Subcutaneous abdominal adipose tissue (tissue), 5 donors: Measurements from ENCODE around the gene ITIH5.

ENCODE experiments used
- H3K27ac ChIP-seq: one replicate; pipeline ENCODE4 v1.7.0; 2013; ENCODE audit warnings: low read depth, mild to moderate bottlenecking, inconsistent platforms, low read length, moderate library complexity
- H3K27me3 ChIP-seq, 5 donors: one replicate each; pipeline ENCODE4 v1.7.0; 2013; ENCODE audit warnings: low read length in 5 of 5, inconsistent platforms in 1 of 5; ENCODE audit not compliant: control insufficient read depth in 5 of 5, insufficient read depth in 4 of 5
- H3K36me3 ChIP-seq, 5 donors: one replicate each; pipeline ENCODE4 v1.7.0; 2013; ENCODE audit warnings: low read length in 5 of 5; ENCODE audit not compliant: control insufficient read depth in 5 of 5, insufficient read depth in 5 of 5
- H3K4me1 ChIP-seq, 5 donors: one replicate each; pipeline ENCODE4 v1.7.0; 2013; ENCODE audit warnings: low read length in 5 of 5, mild to moderate bottlenecking in 3 of 5, moderate library complexity in 1 of 5; ENCODE audit not compliant: control insufficient read depth in 5 of 5, insufficient read depth in 5 of 5
- H3K4me3 ChIP-seq, 5 donors: one replicate each; pipeline ENCODE4 v1.7.0; 2013; ENCODE audit warnings: low read length in 5 of 5, low read depth in 1 of 5
- H3K9ac ChIP-seq, 5 donors: one replicate each; pipeline ENCODE4 v1.7.0; 2013; ENCODE audit warnings: low read length in 5 of 5, mild to moderate bottlenecking in 4 of 5, moderate library complexity in 3 of 5
- H3K9me3 ChIP-seq, 5 donors: one replicate each; pipeline ENCODE4 v1.7.0; 2013; ENCODE audit warnings: low read length in 5 of 5; ENCODE audit not compliant: control insufficient read depth in 5 of 5
- donor health status: healthy.
- donor health status: healthy.
- donor health status: healthy.
- donor health status: healthy.
- donor health status: healthy.

The ITIH5 gene

GRCh38 chr10:7520507-7521485 is 146.0 kb downstream of the ITIH5 start:
- Histone ChIP-seq H3K4me3 (no peak overlapping the region), H3K27me3 (peaks cover 0 to 9% (median 3%) of the 10 kb centered on the region in 5 donors), H3K4me1 (peaks cover 0 to 8% (median 0%) of the 10 kb centered on the region in 5 donors), H3K9me3 (no peaks in the 10 kb centered on the region), H3K27ac (no peak overlapping the region), H3K36me3 (no peaks in the 10 kb centered on the region), H3K9ac (no peak overlapping the region)

GRCh38 chr10:7519351-7519750 is 147.4 kb downstream of the ITIH5 start:
- Histone ChIP-seq H3K9me3 (no peaks in the 10 kb centered on the region), H3K27ac (no peak overlapping the region), H3K36me3 (no peaks in the 10 kb centered on the region), H3K4me1 (peaks cover 0 to 6% (median 0%) of the 10 kb centered on the region in 5 donors), H3K27me3 (peaks cover 0 to 9% (median 3%) of the 10 kb centered on the region in 5 donors), H3K9ac (no peak overlapping the region), H3K4me3 (no peak overlapping the region)

- Histone ChIP-seq H3K4me1 (peaks cover 0 to 6% (median 0%) of the 10 kb centered on the region in 5 donors), H3K9ac (no peak overlapping the region), H3K36me3 (no peaks in the 10 kb centered on the region), H3K9me3 (no peaks in the 10 kb centered on the region), H3K4me3 (no peak overlapping the region), H3K27ac (no peak overlapping the region), H3K27me3 (peaks cover 0 to 7% (median 3%) of the 10 kb centered on the region in 5 donors)
Measured at GRCh38 chr10:7518693-7519092, 148.1 kb downstream of the ITIH5 start.

GRCh38 chr10:7515439-7515838 is 151.3 kb downstream of the ITIH5 start:
- Histone ChIP-seq H3K36me3 (no peaks in the 10 kb centered on the region), H3K27me3 (peaks cover 0 to 7% (median 0%) of the 10 kb centered on the region in 5 donors), H3K9ac (no peak overlapping the region), H3K9me3 (peaks cover 0 to 5% (median 0%) of the 10 kb centered on the region in 5 donors), H3K27ac (no peak overlapping the region), H3K4me1 (peaks cover 0 to 6% (median 4%) of the 10 kb centered on the region in 5 donors), H3K4me3 (no peak overlapping the region)

GRCh38 chr10:7513936-7514335 is 152.8 kb downstream of the ITIH5 start:
- Histone ChIP-seq H3K27ac (no peak overlapping the region), H3K4me3 (no peak overlapping the region), H3K9me3 (peaks cover 0 to 6% (median 3%) of the 10 kb centered on the region in 5 donors), H3K36me3 (no peaks in the 10 kb centered on the region), H3K27me3 (peaks cover 0 to 7% (median 0%) of the 10 kb centered on the region in 5 donors), H3K9ac (no peak overlapping the region), H3K4me1 (peaks cover 0 to 6% (median 4%) of the 10 kb centered on the region in 5 donors)

GRCh38 chr10:7513455-7513854 is 153.3 kb downstream of the ITIH5 start:
- Histone ChIP-seq H3K9ac (no peak overlapping the region), H3K9me3 (peaks cover 0 to 6% (median 3%) of the 10 kb centered on the region in 5 donors), H3K36me3 (no peaks in the 10 kb centered on the region), H3K27me3 (peaks cover 0 to 7% (median 0%) of the 10 kb centered on the region in 5 donors), H3K27ac (no peak overlapping the region), H3K4me3 (no peak overlapping the region), H3K4me1 (peaks cover 0 to 6% (median 4%) of the 10 kb centered on the region in 5 donors)

GRCh38 chr10:7512487-7512886 is 154.3 kb downstream of the ITIH5 start:
- peaks cover 0 to 4% (median 0%) of the 10 kb centered on the region in 5 donors for H3K4me1 ChIP-seq

GRCh38 chr10:7511612-7512011 is 155.2 kb downstream of the ITIH5 start:
- H3K9ac ChIP-seq = no peak overlapping the region
- H3K27me3 ChIP-seq = peaks cover 0 to 4% (median 0%) of the 10 kb centered on the region in 5 donors
- H3K36me3 ChIP-seq = no peaks in the 10 kb centered on the region
- H3K9me3 ChIP-seq = peaks cover 0 to 6% (median 3%) of the 10 kb centered on the region in 5 donors
- H3K4me3 ChIP-seq = no peak overlapping the region
- peaks cover 0 to 4% (median 0%) of the 10 kb centered on the region in 5 donors for H3K4me1 ChIP-seq
- H3K27ac ChIP-seq = no peak overlapping the region

More at GRCh38 chr10:7512487-7512886, 154.3 kb downstream of the ITIH5 start:
- Histone ChIP-seq H3K27ac (no peak overlapping the region), H3K9me3 (peaks cover 0 to 6% (median 3%) of the 10 kb centered on the region in 5 donors), H3K36me3 (no peaks in the 10 kb centered on the region), H3K4me3 (no peak overlapping the region), H3K9ac (no peak overlapping the region), H3K27me3 (peaks cover 0 to 4% (median 0%) of the 10 kb centered on the region in 5 donors)
